Stomach (tissue), 9 donors: ENCODE results near the gene A4GALT. TPM values are rescaled to one million over a fixed set of nuclear protein-coding genes. Genes with fewer than 3 reads are reported as not detected.

Experiments
- DNase-seq, 2 donors: peaks; one replicate each; pipeline versions ENCODE4 v3.0.0 to v3.0.0-alpha.2; 2013 to 2019
- H3K27ac ChIP-seq, 5 donors: fragments of 200-600 bp in 4 of 5; sonication (generic) in 4 of 5; one replicate each; pipeline ENCODE4 v1.5.1; 2013 to 2019; ENCODE audit warnings: mild to moderate bottlenecking in 1 of 5, moderate library complexity in 1 of 5
- H3K27me3 ChIP-seq, 3 donors: fragments of 200-600 bp; sonication (generic); one replicate each; pipeline ENCODE4 v1.5.1; 2017 to 2019; ENCODE audit warnings: mixed run types in 1 of 3
- H3K36me3 ChIP-seq, 4 donors: fragments of 200-600 bp; sonication (generic); 1 replicate in 3 of 4; 2 replicates in 1 of 4; pipeline ENCODE4 v1.5.1; 2016 to 2019
- H3K4me1 ChIP-seq, 4 donors: fragments of 200-600 bp; sonication (generic); one replicate each; pipeline ENCODE4 v1.5.1; 2016 to 2019
- H3K4me3 ChIP-seq, 4 donors: fragments of 200-600 bp; sonication (generic) in 3 of 4; one replicate each; pipeline ENCODE4 v1.5.1; 2016 to 2019; ENCODE audit warnings: mild to moderate bottlenecking in 1 of 4
- H3K9me3 ChIP-seq, 4 donors: fragments of 200-600 bp; sonication (generic); one replicate each; pipeline ENCODE4 v1.5.1; 2016 to 2019
- EP300 ChIP-seq: sonication (generic); formaldehyde crosslinking; IDR thresholded peaks from one replicate; pipeline ENCODE4 v1.6.1; 2017; ENCODE audit warnings: antibody characterized with exemption
- POLR2A ChIP-seq, 4 donors: fragments of 450-650 bp; IDR thresholded peaks; one replicate each; pipeline ENCODE4 v1.6.1; 2016; ENCODE audit warnings: antibody characterized with exemption in 4 of 4, control low read depth in 2 of 4, mild to moderate bottlenecking in 1 of 4, moderate library complexity in 1 of 4
- POLR2AphosphoS5 ChIP-seq, 3 donors: sonication (generic); formaldehyde crosslinking; IDR thresholded peaks; one replicate each; pipeline ENCODE4 v1.6.1; 2016; ENCODE audit warnings: antibody characterized with exemption in 3 of 3
- WGBS, 5 donors: extraction: QIAGEN DNeasy Blood & Tissue Kit in 3 of 5; methylation state at CpG; one replicate each; pipeline versions ENCODE4 v1.1.5 to v1.1.7; 2013 to 2018; 5-methylcytosine and 5-hydroxymethylcytosine counted together
- intact Hi-C: fragments of 100-400 bp; cut with DNase I; formaldehyde crosslinking; loops from one replicate; pipeline ENCODE4 v1.15.1; 2023; ENCODE audit warnings: low total_unique reads
- polyA plus RNA-seq, 3 donors: library from polyadenylated mRNA; stranded (reverse); fragments of 200-250 nt; gene quantifications; one replicate each; pipeline ENCODE4 v1.2.3, GENCODE V29; 2013
- total RNA-seq, 5 donors: library from RNA; depleted of rRNA; stranded (reverse); fragments of >200 nt; gene quantifications; one replicate each; pipeline versions ENCODE4 v1.1.0 to v1.2.3, GENCODE V29; 2014 to 2016
- TF ChIP-seq, protein P1 (sequence below), 7 experiments: fragments of 450-650 bp in 4 of 7; fragments of 200-600 bp in 3 of 7; sonication (generic) in 3 of 7; IDR thresholded peaks; one replicate each; pipeline ENCODE4 v1.5.1; 2016 to 2019; ENCODE audit warnings: antibody characterized with exemption in 7 of 7, control low read depth in 2 of 7, mild to moderate bottlenecking in 1 of 7
- donor health status: healthy with polysubstance abuse.
- donor health status: Bipolar disorder and iron deficiency.
- donor health status: healthy.

The A4GALT gene
- total and polyA plus RNA-seq, 8 donors = 3.2 to 59.4 (median 17.6) TPM

DNA sequence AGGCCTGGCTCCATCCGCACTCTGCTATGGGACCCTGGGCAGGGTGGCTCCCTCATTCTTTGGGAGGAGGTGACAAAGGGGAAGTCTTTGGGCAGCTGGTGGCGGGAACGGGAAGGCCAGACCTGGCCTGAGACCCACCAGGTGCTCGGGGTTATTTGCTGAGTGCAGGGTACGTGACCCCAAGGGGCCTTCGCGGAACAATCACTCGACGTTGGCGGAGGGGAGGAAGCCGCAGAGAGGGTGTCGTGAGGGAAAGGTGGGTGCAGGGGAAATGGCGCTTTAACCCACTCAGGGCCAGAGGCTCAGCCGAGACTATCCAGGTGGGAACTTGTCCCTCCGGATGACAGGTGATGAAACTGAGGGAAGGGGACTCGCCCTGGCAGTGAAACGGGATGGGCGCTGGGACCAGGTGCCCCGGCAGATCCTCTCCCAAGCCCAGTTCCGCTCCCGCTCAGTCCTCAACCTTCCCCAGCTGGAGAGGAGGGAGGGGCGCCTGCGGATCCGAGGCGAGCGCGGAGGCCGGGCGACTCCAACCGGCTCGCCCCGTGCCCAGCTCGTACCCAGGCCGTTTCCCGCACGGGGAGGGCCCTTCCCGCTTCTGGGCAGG, 911 bp downstream of the A4GALT start:
- H3K9me3 ChIP-seq = no peaks in the 10 kb centered on the region
- DNase-seq = peak in 1 of 2 donors; percentile 47
- peaks cover 23 to 57% (median 52%) of the 10 kb centered on the region in 4 donors for H3K4me1 ChIP-seq
- no peaks in the 10 kb centered on the region for H3K36me3 ChIP-seq
- H3K4me3 ChIP-seq = peak overlapping the region; percentile 84 to 91 (median 88)
- intact Hi-C loops = no loop called here
- 9 to 22% (median 12%) methylated on average over 20 to 37 of the region's 37 CpGs for WGBS, 5 donors
- peak overlapping the region; percentile 68 to 93 (median 91) for H3K27ac ChIP-seq
- TF ChIP-seq POLR2AphosphoS5 (IDR thresholded peaks at IDR 0.05) = no peak
- TF ChIP-seq EP300 = no peak
- TF ChIP-seq POLR2A (IDR thresholded peaks at IDR 0.05) = no peak
- TF ChIP-seq, protein P1, sequence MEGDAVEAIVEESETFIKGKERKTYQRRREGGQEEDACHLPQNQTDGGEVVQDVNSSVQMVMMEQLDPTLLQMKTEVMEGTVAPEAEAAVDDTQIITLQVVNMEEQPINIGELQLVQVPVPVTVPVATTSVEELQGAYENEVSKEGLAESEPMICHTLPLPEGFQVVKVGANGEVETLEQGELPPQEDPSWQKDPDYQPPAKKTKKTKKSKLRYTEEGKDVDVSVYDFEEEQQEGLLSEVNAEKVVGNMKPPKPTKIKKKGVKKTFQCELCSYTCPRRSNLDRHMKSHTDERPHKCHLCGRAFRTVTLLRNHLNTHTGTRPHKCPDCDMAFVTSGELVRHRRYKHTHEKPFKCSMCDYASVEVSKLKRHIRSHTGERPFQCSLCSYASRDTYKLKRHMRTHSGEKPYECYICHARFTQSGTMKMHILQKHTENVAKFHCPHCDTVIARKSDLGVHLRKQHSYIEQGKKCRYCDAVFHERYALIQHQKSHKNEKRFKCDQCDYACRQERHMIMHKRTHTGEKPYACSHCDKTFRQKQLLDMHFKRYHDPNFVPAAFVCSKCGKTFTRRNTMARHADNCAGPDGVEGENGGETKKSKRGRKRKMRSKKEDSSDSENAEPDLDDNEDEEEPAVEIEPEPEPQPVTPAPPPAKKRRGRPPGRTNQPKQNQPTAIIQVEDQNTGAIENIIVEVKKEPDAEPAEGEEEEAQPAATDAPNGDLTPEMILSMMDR (IDR thresholded peaks at IDR 0.05) = no peak
- peaks cover 0 to 43% (median 14%) of the 10 kb centered on the region in 3 donors for H3K27me3 ChIP-seq

- WGBS, 5 donors = 38 to 60% (median 57%) methylated on average over 2 of the region's 2 CpGs
- Histone ChIP-seq H3K27me3 (peaks cover 0 to 43% (median 14%) of the 10 kb centered on the region in 3 donors), H3K27ac (peak overlapping the region; percentile 68 to 93 (median 91))
Measured at GRCh38 chr22:42719133-42719532, 1.5 kb downstream of the A4GALT start.

GRCh38 chr22:42717197-42717928, 3.3 kb downstream of the A4GALT start:
- Histone ChIP-seq H3K27me3 (peaks cover 0 to 33% (median 14%) of the 10 kb centered on the region in 3 donors), H3K27ac (peak overlapping the region in 4 of 5 donors; percentile 2 to 93 (median 58)), H3K4me1 (peaks cover 27 to 71% (median 59%) of the 10 kb centered on the region in 4 donors), H3K36me3 (no peaks in the 10 kb centered on the region), H3K4me3 (no peak overlapping the region), H3K9me3 (no peaks in the 10 kb centered on the region)
- DNase-seq = peak in 1 of 2 donors; percentile 16
- WGBS, 5 donors = 53 to 64% (median 57%) methylated on average over 8 of the region's 8 CpGs
- intact Hi-C loops = no loop called here
- TF ChIP-seq EP300 (no peak), POLR2AphosphoS5 (IDR thresholded peaks at IDR 0.05) (no peak), POLR2A (IDR thresholded peaks at IDR 0.05) (no peak)
- TF ChIP-seq, protein P1 (IDR thresholded peaks at IDR 0.05) = no peak

More at GRCh38 chr22:42719133-42719532, 1.5 kb downstream of the A4GALT start:
- no peak for DNase-seq
- TF ChIP-seq EP300 = no peak
- TF ChIP-seq, protein P1 (IDR thresholded peaks at IDR 0.05) = peak in 1 of 7 experiments; percentile 11
- TF ChIP-seq POLR2A (IDR thresholded peaks at IDR 0.05) = no peak
- Histone ChIP-seq H3K4me1 (peaks cover 23 to 61% (median 53%) of the 10 kb centered on the region in 4 donors), H3K36me3 (no peaks in the 10 kb centered on the region), H3K9me3 (no peaks in the 10 kb centered on the region), H3K4me3 (peak overlapping the region; percentile 84 to 91 (median 88))
- intact Hi-C loops = no loop called here

GRCh38 chr22:42716649-42717127, 4.0 kb downstream of the A4GALT start:
- TF ChIP-seq POLR2A (IDR thresholded peaks at IDR 0.05) (no peak), EP300 (no peak), POLR2AphosphoS5 (IDR thresholded peaks at IDR 0.05) (no peak)
- TF ChIP-seq, protein P1 (IDR thresholded peaks at IDR 0.05) = no peak
- intact Hi-C loops = no loop called here
- H3K27me3 ChIP-seq = peaks cover 0 to 29% (median 13%) of the 10 kb centered on the region in 3 donors
- H3K27ac ChIP-seq = peak overlapping the region in 4 of 5 donors; percentile 2 to 93 (median 58)
- DNase-seq = no peak
- WGBS, 5 donors = 89 to 96% (median 92%) methylated on average over 5 of the region's 5 CpGs
- H3K9me3 ChIP-seq = no peaks in the 10 kb centered on the region
- no peak overlapping the region for H3K4me3 ChIP-seq
- peaks cover 32 to 76% (median 64%) of the 10 kb centered on the region in 4 donors for H3K4me1 ChIP-seq
- no peaks in the 10 kb centered on the region for H3K36me3 ChIP-seq
